Activated CD4-positive, alpha-beta T cell treated with anti-CD3 and anti-CD28 coated beads, Interleukin-2, amount 50 U/mL, for 16 hours (primary cell): ENCODE results near the gene INTS2.
"Not testable (repeated sequence)": the region's sequence is repeated elsewhere in the genome, so short reads cannot be mapped to it uniquely, and the experiment has no call there.

ENCODE experiments used
- DNase-seq: peaks from one replicate; pipeline ENCODE4 v3.0.0-alpha.2; 2020

The INTS2 gene, protein sequence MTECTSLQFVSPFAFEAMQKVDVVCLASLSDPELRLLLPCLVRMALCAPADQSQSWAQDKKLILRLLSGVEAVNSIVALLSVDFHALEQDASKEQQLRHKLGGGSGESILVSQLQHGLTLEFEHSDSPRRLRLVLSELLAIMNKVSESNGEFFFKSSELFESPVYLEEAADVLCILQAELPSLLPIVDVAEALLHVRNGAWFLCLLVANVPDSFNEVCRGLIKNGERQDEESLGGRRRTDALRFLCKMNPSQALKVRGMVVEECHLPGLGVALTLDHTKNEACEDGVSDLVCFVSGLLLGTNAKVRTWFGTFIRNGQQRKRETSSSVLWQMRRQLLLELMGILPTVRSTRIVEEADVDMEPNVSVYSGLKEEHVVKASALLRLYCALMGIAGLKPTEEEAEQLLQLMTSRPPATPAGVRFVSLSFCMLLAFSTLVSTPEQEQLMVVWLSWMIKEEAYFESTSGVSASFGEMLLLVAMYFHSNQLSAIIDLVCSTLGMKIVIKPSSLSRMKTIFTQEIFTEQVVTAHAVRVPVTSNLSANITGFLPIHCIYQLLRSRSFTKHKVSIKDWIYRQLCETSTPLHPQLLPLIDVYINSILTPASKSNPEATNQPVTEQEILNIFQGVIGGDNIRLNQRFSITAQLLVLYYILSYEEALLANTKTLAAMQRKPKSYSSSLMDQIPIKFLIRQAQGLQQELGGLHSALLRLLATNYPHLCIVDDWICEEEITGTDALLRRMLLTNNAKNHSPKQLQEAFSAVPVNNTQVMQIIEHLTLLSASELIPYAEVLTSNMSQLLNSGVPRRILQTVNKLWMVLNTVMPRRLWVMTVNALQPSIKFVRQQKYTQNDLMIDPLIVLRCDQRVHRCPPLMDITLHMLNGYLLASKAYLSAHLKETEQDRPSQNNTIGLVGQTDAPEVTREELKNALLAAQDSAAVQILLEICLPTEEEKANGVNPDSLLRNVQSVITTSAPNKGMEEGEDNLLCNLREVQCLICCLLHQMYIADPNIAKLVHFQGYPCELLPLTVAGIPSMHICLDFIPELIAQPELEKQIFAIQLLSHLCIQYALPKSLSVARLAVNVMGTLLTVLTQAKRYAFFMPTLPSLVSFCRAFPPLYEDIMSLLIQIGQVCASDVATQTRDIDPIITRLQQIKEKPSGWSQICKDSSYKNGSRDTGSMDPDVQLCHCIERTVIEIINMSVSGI

DNA sequence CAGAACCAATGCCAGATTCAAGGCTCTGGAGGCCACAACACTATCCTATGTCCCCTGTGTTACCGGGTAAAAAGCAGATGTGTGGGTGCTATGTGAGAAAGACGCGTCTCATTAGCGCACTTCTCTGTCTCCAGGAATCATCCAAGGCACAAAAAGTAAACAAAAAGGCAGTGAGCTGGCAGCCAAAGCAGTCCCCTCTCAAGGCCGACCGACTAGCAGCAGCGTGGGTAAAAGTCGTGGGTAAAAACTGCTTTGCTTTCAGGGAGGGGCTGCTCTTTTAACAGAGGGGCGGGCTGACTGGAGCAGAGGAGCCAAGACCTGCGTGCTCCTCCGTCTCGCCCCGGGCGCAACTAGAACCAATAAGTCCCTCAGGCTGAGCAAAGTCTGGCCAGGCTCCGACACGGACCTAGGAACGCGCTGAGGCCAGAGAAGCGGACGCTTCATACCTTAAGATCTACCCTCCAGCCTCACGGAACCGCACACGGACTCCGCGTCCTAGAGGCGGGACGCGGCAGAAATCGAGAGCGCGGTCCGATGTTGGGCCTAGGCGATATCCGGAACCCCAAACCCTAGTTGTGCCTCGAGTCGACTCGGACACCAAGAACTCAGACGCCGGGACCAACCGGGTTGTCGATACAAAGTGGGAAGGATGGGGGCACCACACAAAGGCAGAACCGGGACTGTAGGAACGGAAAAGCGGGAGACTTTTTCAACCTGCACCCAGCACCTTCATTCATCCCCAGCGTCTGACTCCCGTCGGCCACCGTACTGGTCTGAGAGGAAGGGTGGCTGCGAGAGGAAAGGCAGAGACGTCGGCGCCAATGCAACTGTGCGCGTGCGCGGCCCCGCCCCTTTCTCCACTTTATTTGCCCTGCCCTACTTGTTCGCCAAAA is at the start of gene INTS2:
INTS2 (minus strand) TSS at position 775 of the 893 bp plus-strand sequence. CDS start 1,338 bp downstream, outside the sequence.
- DNase-seq: peak; percentile 95

DNA sequence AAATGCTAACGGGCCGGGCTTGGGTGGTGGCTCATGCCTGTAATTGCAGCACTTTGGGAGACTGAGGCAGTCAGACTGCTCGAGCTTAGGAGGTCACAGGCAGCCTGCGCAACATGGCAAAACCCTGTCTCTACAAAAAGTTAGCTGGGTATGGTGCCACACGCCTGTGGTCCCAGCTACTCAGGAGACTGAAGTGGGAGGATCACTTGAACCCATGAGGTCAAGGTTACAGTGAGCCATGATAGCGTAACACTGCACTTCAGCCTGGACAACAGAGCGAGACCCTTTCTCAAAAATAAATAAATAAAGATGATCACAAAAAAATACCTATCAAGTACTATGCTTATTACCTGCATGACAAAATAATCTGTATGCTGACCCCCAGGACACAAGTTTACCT is 46.3 kb upstream of the INTS2 start:
- no peak for DNase-seq

DNA sequence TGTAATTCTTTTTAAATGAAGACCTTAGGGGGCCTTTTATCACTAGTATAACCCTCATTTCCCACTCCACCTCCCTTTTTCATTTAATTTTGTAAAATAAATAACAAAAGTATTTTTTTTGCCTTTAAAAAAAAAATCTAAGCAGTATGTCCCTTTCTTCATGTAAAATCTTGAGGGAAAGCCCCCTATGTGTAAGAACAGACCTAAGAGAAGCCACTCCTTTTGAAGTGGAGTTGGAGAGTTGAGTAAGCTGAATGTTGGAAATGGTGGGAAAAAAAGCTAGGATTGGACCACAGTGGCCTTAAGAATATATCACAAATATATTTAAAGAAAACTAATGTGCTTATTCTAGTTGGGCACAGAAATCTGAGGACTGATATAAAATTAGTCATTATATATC is 44.5 kb upstream of the INTS2 start:
- DNase-seq: no peak

DNA sequence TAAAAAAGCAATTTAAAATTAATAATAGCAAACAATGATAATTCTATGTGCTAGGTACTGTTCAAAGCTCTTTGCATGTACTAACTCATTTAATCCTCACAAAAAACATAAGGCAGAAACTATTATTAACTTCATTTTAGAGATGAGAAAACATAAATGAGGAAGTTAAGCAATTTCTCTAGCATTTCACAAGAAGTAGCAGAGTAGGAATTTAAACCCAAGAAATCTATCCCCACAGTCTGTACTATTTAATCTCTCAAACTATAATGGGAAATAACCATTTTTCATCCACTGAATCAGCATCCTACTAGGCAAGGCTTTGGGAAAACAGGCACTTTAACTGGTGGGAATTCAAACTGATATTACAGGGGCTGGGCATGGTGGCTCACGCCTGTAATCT is 42.2 kb upstream of the INTS2 start:
- no peak for DNase-seq

DNA sequence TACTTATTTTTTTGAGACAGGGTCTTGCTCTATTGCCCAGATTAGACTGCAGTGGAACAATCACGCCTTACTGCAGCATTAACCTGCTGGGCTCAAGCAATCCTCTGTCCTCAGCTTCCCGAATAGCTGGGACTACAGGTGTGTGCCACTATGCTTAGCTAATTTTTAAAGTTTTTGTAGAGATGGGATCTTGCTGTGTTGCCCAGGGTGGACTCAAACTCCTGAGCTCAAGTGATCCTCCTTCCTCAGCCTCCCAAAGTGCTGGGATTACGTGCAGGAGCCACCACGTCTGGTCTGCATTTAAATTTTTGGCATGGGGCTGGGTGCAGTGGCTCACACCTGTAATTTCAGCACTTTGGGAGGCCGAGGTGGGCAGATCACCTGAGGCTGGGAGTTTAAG is 41.0 kb upstream of the INTS2 start:
- no peak for DNase-seq

DNA sequence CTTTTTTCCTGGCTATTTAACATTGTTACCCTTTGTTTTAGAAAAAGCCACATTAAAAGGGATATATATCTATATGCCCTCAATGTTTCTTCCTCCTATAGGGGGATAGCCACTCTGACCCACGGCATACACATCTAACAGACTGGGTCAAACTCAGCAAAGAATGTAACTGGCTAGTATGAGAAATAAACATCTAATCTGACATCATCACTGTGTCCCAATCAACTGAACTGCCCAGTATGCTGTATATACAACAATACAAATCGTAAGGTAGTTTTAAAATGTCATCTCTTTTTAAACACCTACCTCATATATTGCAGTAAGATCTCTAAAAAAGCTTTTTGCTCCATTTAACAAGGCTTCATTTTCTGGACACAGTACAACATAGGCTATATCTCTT is 39.9 kb upstream of the INTS2 start:
- DNase-seq: no peak

DNA sequence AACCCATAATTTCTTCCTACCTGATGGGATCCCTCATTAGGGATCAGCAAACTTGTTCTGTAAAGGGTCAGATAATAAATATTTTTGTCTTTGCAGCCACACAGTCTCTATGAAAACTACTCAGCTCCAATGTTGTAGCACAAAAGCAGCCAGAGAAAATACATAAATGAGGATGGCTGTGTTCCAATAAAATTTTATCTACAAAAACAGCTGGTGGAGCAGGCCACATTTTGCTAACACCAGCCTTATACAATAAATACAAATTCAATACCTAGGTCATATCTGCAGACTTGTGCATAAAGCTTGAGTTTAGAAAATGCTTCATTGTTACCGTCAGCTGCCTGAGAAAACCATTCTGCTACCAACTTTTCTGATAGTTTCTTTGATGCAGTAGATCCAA is 38.4 kb upstream of the INTS2 start:
- DNase-seq: no peak

DNA sequence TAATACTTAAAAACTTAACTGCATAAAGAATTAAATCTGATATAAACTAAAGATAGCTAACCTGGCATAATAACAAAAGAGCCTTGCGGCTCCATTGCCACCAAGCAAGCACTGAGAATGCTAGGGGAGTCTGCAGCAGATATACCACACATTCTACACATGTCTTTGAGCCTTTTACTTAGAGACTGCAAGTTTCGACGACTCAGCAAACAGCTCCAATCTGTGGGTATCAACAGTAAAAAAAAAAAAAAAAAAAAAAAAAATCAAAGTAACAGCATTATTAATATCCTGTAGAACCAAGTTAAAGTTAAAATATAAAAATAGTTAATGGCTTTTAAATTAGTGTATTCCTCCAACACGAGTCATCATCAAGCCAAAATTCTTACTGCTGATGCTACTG is 27.8 kb upstream of the INTS2 start:
- DNase-seq: no peak

DNA sequence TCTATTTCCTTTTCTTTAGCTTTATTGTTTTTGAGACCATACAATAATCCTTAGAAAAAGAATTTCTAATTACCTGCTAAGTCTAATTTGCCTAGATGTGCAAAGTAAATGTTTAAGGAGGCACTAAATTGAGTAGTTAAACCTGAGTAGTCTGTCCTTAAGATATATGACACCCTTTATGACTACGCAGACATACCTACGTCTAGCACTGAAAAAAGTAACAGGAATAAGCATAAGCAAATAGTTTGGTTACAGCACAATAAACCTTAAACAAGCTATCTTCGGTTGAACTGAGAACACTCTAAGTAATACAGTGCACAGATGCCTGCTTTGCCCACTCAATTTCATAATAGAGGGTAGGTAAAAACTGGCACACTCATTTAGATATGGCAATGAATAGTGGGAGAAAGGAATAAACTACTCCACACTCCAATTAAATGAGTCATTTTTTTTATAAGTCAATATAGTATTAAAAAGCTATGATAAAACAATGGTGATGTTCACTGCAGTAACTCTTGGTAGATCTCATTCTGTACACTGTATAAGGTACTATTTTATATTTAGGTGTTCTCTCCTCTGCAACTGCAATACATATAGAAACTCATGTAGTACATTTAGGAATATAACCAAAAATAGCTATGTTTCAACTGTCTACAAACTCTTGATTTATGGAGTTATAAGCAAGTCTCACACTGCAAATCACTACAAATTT is 19.7 kb upstream of the INTS2 start:
- no peak for DNase-seq

DNA sequence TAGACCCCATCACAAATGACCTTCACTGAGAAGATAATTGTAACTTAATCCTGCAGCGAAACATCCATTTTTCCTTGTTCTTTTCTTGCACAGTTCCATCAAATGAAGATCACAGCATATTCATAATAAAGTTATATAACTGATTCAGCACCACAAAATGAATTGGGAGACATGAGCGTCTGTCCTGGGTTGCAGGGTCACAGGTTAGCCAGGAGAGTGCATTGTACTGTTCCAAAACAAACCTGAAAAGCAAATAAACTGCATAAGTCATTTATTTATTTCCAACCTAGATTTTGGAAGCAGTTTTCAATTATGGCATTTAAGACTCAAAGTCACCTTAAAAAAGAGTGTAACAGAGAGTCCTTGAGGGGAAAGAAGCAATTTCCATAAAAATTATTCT is 18.6 kb upstream of the INTS2 start:
- no peak for DNase-seq

DNA sequence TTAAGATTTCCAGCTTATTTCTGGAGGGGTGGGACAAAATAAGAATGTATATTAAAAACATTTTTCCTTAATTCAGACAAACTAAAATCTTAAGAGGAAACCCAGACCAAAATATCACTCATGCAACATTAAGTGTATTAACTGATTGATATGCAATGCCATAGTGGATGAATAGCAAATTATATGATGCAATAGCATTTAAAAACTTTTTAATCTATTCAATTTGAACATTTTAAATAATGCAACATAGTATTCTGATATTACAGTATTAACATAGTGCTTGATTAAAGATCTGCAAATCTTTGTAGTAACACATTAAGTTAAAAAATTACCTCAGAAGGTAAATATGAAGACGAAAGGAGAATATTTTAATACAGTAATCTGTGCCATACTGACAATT is 15.3 kb upstream of the INTS2 start:
- DNase-seq: no peak

DNA sequence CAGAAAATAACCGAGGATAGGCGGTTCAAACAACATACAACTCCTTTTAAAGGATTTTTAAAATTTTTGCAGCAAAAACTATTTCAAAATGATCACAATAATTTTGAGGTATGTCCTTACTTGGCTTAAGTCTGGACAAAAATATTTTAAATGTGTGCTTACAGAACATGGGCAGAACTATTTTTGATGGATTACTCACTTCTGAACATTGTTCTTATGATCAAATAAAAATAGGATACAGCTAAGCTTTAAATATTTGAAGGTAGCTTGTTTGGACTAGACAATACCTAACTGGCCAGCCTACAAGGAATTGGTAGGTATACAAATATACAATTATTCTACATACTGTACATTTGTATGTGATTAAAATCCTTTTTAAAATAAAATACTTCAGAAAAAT is 14.3 kb upstream of the INTS2 start:
- DNase-seq: no peak

DNA sequence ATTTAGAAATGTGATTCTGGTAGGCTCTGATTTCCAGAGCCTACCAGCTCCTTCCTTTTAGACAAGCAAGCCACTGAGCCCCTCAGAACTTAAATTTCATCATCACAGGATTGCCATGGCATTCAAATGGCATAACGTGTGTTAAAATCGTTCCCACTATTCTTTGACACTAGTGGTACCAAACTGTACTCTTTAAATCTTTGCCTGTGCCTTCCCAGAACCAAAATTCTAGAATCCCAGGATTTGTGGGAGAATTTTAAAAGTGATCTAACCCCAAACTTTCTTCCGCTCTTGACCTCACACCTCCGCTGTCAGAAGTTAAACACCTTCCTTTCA is 287 bp upstream of the INTS2 start:
- no peak for DNase-seq

DNA sequence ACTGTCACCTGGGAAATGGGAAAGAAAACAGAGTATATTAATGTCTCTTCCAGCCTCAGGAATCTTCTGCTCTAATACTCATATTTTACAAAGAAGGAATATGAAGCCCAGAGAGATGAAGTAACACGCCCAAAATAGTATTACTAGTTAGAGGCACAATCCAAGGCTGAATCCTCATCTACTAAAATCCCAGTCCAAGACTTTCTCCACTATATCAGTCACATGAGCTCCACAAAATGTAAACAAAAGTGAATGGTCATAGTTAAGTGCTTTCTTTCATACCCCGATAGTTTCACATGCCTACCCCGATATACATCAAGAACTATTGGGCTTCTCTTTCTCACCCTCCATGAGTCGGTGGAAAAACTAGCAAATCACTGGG is 965 bp downstream of the INTS2 start:
- no peak for DNase-seq

DNA sequence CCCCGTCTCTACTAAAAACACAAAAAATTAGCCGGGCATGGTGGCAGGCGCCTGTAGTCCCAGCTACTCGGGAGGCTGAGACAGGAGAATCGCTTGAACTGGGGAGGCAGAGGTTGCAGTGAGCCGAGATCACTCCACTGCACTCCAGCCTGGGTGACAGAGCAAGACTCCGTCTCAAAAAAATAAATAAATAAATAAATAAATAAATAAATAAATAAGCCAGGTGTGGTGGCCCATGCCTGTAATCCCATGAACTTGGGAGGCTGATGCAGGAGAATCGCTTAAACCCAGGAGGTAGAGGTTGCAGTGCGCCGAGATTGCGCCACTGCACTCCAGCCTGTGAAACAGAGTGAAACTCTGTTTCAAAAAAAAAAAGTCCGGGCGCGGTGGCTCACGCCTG is 12.6 kb downstream of the INTS2 start:
- DNase-seq: not testable (repeated sequence)

DNA sequence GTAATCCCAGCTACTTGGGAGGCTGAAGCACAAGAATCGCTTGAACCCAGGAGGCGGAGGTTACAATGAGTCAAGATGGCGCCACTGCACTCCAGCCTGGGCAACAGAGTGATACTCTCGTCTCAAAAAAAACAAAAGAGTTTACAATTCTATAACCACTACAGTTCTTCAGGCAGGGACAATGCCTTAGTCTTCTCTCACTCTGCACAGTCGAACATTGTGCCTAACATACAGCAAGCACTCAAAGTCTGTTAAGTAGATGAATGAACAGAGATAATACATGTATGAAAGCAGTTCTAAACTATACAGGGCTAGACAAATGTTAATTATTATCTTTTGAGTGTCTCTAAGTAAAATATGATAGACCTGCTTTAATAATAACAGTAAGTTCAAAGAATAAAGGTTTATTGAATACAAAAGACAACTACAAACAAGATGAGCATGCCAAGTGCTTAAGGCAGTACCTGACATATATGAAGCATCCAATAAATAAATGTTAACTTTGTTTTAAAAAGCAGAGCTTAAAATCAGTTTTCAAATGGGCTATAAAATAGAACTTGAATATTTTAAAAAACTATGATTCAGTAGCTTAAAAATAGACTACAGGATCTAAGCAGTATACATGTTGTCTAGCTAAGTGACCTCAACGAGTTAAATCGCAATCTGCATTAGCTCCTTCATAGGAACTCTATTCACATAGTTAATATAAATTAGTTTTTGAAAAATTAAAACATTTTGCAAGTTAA is 19.3 kb downstream of the INTS2 start:
- no peak for DNase-seq

DNA sequence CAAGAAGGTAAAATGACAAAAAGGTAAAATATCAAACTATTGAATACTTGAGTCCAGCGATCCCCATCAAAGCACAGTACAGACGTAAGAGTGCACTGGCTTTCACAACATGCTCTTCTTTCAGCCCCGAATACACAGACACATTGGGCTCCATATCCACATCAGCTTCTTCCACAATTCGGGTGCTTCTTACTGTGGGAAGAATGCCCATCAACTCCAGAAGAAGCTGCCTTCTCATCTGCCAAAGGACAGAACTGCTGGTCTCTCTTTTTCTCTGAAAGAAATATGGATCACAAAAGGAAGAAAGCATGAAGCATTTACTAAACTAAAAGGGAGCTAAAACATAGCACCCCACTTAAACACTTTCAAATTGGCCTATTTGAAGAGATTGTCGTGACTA is 20.4 kb downstream of the INTS2 start:
- no peak for DNase-seq

DNA sequence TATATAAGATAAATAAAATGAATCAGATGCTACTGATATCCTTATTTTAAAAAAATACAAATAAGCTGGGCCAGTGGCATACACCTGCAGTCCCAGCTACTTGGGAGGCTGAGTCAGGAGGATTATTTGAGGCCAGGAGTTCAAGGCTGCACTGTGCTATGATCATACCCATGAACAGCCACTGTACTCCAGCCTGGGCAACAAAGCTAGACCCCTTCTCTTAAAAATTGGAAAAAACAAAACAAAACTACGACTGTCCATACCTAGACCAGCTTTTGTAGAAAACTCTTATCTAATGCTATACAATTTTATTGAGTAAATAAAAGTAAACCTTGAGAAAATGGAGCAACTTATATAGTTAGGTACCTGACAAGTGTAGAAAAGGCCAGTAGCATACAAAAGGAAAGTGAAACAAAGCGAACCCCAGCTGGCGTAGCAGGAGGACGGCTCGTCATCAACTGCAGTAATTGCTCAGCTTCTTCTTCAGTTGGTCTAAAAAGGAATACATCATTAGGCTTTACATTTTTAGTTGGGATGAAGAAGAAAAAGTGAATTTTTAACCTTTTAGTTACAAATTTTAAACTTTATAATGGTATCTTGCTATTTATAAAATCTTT is 23.6 kb downstream of the INTS2 start:
- DNase-seq: peak; percentile 58

DNA sequence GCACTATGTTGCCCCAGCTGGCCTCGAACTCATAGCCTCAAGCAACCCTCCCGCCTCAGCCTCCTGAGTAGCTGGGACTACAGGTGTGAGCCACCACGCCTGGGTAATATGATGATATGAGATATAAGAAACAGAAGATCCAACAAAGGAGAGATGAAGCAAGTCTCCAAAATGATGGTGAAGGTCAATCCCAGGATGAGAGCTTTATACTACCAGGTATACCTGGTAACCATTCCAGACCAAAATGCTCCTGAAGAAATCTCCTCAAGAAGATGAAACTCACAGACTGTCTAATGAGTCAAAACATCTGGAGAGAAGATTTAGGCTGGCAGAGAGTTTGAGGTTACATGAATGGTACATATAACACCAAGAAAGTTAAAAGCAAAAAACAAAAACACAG is 24.5 kb downstream of the INTS2 start:
- no peak for DNase-seq

DNA sequence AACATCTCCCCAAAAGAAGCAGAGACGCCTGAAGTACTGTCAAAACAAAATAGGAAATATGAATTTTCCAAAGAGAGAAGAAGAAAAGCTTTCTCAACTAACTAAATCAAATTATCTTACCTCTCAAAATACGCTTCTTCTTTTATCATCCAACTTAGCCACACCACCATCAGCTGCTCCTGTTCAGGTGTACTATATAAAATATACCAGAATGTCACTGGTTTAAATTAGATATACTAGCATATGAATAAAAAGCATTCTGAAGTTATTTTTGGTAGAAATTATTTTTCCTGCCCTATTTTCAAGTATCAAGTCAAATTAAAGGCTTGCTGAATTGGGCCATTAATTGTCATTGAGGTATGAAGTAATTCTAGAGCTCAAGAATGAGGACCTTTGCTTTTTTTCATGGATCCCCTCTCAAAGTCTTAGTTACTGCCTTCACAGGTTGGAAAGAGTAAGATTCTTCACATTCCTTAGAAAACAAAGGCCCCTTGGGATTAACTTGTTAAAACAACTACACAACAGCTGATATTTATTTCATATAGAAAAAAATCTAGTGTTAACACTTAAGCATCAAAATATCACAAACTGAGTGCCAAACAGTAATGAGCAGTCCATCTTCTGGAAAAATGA is 30.1 kb downstream of the INTS2 start:
- DNase-seq: no peak
